ENCODE measurements around the gene TGFBR3.

- TF ChIP-seq, protein P1, sequence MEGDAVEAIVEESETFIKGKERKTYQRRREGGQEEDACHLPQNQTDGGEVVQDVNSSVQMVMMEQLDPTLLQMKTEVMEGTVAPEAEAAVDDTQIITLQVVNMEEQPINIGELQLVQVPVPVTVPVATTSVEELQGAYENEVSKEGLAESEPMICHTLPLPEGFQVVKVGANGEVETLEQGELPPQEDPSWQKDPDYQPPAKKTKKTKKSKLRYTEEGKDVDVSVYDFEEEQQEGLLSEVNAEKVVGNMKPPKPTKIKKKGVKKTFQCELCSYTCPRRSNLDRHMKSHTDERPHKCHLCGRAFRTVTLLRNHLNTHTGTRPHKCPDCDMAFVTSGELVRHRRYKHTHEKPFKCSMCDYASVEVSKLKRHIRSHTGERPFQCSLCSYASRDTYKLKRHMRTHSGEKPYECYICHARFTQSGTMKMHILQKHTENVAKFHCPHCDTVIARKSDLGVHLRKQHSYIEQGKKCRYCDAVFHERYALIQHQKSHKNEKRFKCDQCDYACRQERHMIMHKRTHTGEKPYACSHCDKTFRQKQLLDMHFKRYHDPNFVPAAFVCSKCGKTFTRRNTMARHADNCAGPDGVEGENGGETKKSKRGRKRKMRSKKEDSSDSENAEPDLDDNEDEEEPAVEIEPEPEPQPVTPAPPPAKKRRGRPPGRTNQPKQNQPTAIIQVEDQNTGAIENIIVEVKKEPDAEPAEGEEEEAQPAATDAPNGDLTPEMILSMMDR (conservative IDR thresholded peaks at IDR 0.05 in 1 of 2, IDR thresholded peaks at IDR 0.05 in 1 of 2; ENCODE audit: extremely low read depth in 1 of 2, insufficient read depth in 1 of 2, low read depth in 1 of 2, low read length in 2 of 2): no peak
- TF ChIP-seq EZH2 (IDR thresholded peaks at IDR 0.05; ENCODE audit: borderline replicate concordance, low read length): no peak
These were observed 80.6 kb downstream of the TGFBR3 start for GRCh38 chr1:91805311-91805801.

Data from mammary epithelial cell (primary cell).